GM12878 (cell line): ENCODE data around the gene FNDC3B. TPM values are rescaled to one million over a fixed set of nuclear protein-coding genes. Genes with fewer than 3 reads are reported as not detected.

Experiments
- CBX3 ChIP-seq: fragments of 200-600 bp; sonication (generic); IDR thresholded peaks from 2 replicates; pipeline ENCODE4 v1.6.1; 2016; ENCODE audit warnings: low read depth, borderline replicate concordance
- GATAD2B ChIP-seq: fragments of 450-650 bp; conservative IDR thresholded peaks from 2 replicates; pipeline ENCODE4 v1.6.1; 2017; ENCODE audit warnings: low read depth, mild to moderate bottlenecking, moderate library complexity
- MEF2A ChIP-seq: IDR thresholded peaks from 2 replicates; pipeline ENCODE4 v1.6.1; 2011; ENCODE audit warnings: low read depth, mild to moderate bottlenecking, low read length, moderate library complexity; ENCODE audit not compliant: insufficient read depth
- NFXL1 ChIP-seq: fragments of 450-650 bp; IDR thresholded peaks from 2 replicates; pipeline ENCODE4 v1.6.1; 2017; ENCODE audit warnings: antibody characterized with exemption, mild to moderate bottlenecking, borderline replicate concordance
- NR2C2 ChIP-seq: IDR thresholded peaks from 2 replicates; pipeline ENCODE4 v1.6.1; 2011; ENCODE audit warnings: borderline replicate concordance, low read depth; ENCODE audit not compliant: control insufficient read depth, insufficient read length
- POLR2AphosphoS2 ChIP-seq: IDR thresholded peaks from 2 replicates; pipeline ENCODE4 v1.6.1; 2011; ENCODE audit warnings: low read depth, mild to moderate bottlenecking, low read length, improper control_type of control experiment, moderate library complexity
- SPI1 ChIP-seq: IDR thresholded peaks from 2 replicates; pipeline ENCODE4 v1.6.1; 2011; ENCODE audit warnings: low read depth, mild to moderate bottlenecking, low read length, moderate library complexity, borderline replicate concordance; ENCODE audit not compliant: insufficient read depth
- TAF1 ChIP-seq: IDR thresholded peaks from 2 replicates; pipeline ENCODE4 v1.6.1; 2011; ENCODE audit warnings: mild to moderate bottlenecking, low read depth, low read length, borderline replicate concordance
- polyA plus RNA-seq, 11 experiments: library from polyadenylated mRNA; depleted of rRNA in 4 of 11; unstranded in 6 of 11; stranded (reverse) in 5 of 11; fragments of >200 nt; fragmentation: Nextera tagmentation in 4 of 11; fragmentation: Illumina TruSeq in 1 of 11; extraction: Ambion mirVana in 4 of 11; extraction: Trizol in 1 of 11; gene quantifications; 1 replicate in 1 of 11; 2 replicates in 10 of 11; pipeline versions ENCODE4 v1.2.1 to v1.2.3, GENCODE V29; 2011 to 2016; ENCODE audit warnings: inconsistent platforms in 2 of 11, missing spikeins in 2 of 11, low read depth in 1 of 11
- total RNA-seq, 4 experiments: library from RNA; depleted of rRNA in 3 of 4; stranded (reverse); fragments of >200 nt in 3 of 4; fragmentation: Illumina TruSeq in 1 of 4; extraction: Trizol in 1 of 4; gene quantifications; 2 replicates each; pipeline versions ENCODE4 v1.2.1 to v1.2.3, GENCODE V29; 2013 to 2021
- TF ChIP-seq, protein P1 (sequence below): fragments of 450-650 bp; IDR thresholded peaks from 2 replicates; pipeline ENCODE4 v1.6.1; 2017; ENCODE audit warnings: low read depth, mild to moderate bottlenecking, moderate library complexity
- TF ChIP-seq, protein P2 (sequence below): fragments of 450-650 bp; conservative IDR thresholded peaks from 2 replicates; pipeline ENCODE4 v1.6.1; 2017; ENCODE audit warnings: mild to moderate bottlenecking, moderate library complexity
- TF ChIP-seq, protein P3 (sequence below): fragments of 450-650 bp; IDR thresholded peaks from 2 replicates; pipeline ENCODE4 v1.6.1; 2018; ENCODE audit warnings: mild to moderate bottlenecking, low read depth, moderate library complexity; ENCODE audit not compliant: partially characterized antibody

FNDC3B gene
- total and polyA plus RNA-seq, 10 of the 15 experiments (the other 5 are each of a cell fraction or from before 2014, with no cell fraction given) = 7.9 to 35.0 (median 18.5) TPM

- TF ChIP-seq MEF2A (no peak), CBX3 (no peak), POLR2AphosphoS2 (no peak), GATAD2B (no peak), TAF1 (no peak), SPI1 (no peak), NR2C2 (no peak), NFXL1 (no peak)
- TF ChIP-seq, protein P1, sequence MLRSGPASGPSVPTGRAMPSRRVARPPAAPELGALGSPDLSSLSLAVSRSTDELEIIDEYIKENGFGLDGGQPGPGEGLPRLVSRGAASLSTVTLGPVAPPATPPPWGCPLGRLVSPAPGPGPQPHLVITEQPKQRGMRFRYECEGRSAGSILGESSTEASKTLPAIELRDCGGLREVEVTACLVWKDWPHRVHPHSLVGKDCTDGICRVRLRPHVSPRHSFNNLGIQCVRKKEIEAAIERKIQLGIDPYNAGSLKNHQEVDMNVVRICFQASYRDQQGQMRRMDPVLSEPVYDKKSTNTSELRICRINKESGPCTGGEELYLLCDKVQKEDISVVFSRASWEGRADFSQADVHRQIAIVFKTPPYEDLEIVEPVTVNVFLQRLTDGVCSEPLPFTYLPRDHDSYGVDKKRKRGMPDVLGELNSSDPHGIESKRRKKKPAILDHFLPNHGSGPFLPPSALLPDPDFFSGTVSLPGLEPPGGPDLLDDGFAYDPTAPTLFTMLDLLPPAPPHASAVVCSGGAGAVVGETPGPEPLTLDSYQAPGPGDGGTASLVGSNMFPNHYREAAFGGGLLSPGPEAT = no peak
- TF ChIP-seq, protein P2, sequence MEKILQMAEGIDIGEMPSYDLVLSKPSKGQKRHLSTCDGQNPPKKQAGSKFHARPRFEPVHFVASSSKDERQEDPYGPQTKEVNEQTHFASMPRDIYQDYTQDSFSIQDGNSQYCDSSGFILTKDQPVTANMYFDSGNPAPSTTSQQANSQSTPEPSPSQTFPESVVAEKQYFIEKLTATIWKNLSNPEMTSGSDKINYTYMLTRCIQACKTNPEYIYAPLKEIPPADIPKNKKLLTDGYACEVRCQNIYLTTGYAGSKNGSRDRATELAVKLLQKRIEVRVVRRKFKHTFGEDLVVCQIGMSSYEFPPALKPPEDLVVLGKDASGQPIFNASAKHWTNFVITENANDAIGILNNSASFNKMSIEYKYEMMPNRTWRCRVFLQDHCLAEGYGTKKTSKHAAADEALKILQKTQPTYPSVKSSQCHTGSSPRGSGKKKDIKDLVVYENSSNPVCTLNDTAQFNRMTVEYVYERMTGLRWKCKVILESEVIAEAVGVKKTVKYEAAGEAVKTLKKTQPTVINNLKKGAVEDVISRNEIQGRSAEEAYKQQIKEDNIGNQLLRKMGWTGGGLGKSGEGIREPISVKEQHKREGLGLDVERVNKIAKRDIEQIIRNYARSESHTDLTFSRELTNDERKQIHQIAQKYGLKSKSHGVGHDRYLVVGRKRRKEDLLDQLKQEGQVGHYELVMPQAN = no peak
- TF ChIP-seq, protein P3, sequence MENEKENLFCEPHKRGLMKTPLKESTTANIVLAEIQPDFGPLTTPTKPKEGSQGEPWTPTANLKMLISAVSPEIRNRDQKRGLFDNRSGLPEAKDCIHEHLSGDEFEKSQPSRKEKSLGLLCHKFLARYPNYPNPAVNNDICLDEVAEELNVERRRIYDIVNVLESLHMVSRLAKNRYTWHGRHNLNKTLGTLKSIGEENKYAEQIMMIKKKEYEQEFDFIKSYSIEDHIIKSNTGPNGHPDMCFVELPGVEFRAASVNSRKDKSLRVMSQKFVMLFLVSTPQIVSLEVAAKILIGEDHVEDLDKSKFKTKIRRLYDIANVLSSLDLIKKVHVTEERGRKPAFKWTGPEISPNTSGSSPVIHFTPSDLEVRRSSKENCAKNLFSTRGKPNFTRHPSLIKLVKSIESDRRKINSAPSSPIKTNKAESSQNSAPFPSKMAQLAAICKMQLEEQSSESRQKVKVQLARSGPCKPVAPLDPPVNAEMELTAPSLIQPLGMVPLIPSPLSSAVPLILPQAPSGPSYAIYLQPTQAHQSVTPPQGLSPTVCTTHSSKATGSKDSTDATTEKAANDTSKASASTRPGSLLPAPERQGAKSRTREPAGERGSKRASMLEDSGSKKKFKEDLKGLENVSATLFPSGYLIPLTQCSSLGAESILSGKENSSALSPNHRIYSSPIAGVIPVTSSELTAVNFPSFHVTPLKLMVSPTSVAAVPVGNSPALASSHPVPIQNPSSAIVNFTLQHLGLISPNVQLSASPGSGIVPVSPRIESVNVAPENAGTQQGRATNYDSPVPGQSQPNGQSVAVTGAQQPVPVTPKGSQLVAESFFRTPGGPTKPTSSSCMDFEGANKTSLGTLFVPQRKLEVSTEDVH = no peak
- TF ChIP-seq, all 136 proteins: peak for 0
Measured at GRCh38 chr3:172065527-172065926, 26.1 kb downstream of the FNDC3B start (continued).
